Endothelial cell of hepatic sinusoid (primary cell): ENCODE data around the gene COL27A1.

Experiments used
- in situ Hi-C: cut with HindIII; loops from 2 replicates; pipeline ENCODE4 v1.10.0; 2017; ENCODE audit warnings: low sequenced_read_pairs

COL27A1 gene

GRCh38 chr9:114237247-114237646, 81.9 kb downstream of the COL27A1 start:
- in situ Hi-C loops = loop anchor here (10.0 kb wide), 1 partner anchor 82 kb away; the partner anchor contains the start of gene COL27A1

GRCh38 chr9:114237781-114238180, 82.4 kb downstream of the COL27A1 start:
- in situ Hi-C loops = loop anchor here (10.0 kb wide), 1 partner anchor 83 kb away; the partner anchor contains the start of gene COL27A1

DNA sequence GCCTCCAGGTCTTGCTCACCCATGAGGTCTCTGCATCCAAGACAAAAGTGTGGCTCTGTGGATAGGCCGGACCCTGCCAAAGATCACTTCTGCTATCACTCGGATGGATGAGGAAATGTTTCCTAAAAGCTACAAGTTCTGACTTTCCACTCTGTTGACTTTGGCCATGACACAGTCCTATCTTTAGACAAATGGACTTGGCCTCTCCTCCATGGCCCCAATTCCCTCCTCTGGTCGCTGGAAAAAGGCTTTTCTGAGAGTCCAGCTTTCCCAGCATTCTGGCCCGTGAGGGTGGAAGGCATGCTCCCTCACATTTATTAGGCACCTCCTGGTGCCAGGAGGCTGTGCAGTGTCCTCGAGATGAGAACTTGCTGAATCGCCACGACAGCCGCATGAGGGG, 83.1 kb downstream of the COL27A1 start:
- in situ Hi-C loops = loop anchor here (10.0 kb wide), 1 partner anchor 84 kb away; the partner anchor contains the start of gene COL27A1

GRCh38 chr9:114238891-114239875, 83.8 kb downstream of the COL27A1 start:
- in situ Hi-C loops = loop anchor here (10.0 kb wide), 1 partner anchor 84 kb away; the partner anchor contains the start of gene COL27A1

GRCh38 chr9:114240216-114240615, 84.9 kb downstream of the COL27A1 start:
- in situ Hi-C loops = no loop called here

- in situ Hi-C loops = no loop called here
Observed at GRCh38 chr9:114240647-114241558, 85.6 kb downstream of the COL27A1 start.

- in situ Hi-C loops = no loop called here
Observed at GRCh38 chr9:114242837-114243236, 87.5 kb downstream of the COL27A1 start.

- in situ Hi-C loops = no loop called here
Observed at GRCh38 chr9:114243240-114243639, 87.9 kb downstream of the COL27A1 start.

DNA sequence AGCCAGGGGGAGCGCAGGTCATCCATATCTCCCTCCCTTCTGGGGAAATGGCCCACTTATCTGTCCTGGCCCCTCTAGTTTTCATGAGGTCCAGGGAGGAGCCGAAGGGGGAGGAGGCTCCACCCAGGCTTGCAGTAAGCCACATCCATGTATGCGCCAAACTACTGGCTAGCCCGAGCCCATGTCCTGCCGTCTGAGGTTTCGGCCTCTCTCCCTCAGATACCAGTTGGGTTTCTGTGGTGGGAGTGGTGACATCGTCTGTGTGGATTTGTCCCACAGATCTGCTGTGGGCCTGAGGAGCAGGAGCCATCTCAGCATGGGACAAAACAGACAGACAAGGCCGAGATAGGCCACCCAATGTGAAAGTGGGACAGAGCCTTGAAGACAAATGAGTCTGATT, 89.2 kb downstream of the COL27A1 start:
- in situ Hi-C loops = no loop called here

GRCh38 chr9:114246558-114246957, 91.2 kb downstream of the COL27A1 start:
- in situ Hi-C loops = no loop called here

DNA sequence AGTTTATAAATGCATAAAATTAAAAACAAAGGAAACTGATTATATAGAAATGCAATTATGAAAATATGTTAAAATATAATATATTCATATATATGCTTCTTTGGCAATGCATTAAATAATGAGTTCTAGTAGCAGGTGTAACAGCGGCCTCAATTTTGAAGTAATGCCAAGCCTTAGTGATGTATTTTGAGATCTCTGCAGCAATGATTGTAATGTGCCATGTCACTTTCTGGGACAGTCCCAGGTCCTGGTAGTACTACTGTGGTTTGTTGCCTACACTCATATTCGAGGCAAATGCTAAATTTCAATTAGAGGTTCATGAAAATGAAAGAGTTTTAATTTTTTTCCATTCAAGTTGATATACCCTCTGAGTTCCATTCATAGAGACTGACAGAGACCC, 91.7 kb downstream of the COL27A1 start:
- in situ Hi-C loops = no loop called here

GRCh38 chr9:114247491-114247890, 92.2 kb downstream of the COL27A1 start:
- in situ Hi-C loops = no loop called here

DNA sequence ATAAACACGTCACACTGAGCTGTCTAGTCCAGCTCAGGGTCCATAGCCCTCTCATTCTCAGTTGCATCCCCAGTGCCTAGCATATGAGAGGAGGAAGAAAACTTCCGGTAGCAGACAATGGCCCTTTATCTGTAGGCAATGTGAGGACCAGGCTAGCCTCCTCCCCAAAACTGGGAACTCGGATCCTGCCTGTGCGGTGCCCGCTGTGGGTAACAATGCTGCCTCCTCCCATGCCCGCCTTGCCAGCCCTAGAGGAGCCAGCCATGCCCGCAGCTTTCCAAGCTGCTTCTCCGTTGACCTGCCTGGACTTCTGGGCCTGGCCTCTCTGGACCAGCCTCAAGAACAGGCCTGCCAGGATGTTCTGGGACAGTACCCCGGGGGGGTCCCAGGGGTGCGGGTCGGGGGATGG, 93.0 kb downstream of the COL27A1 start:
- in situ Hi-C loops = no loop called here

- in situ Hi-C loops = loop anchor here (5.0 kb wide), 1 partner anchor 47 kb away; no protein-coding TSS in a partner anchor
Observed at GRCh38 chr9:114249424-114250234, 94.3 kb downstream of the COL27A1 start.

DNA sequence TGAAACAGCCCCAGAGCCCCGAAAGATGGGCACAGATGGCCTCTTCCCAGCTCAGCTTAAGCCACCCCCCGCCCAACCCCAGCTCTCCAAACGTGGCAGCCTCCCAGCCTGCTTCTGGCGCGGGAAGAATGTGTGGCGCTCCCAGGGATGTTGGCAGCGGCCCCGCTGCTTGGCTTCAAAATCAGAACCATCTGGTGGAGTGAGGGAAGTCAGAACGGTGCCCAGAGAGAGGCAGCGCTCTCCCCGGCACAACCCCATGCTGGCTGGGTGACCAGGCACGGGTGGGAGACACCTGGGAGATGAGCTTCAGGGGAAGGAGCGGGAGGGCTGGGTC, 94.9 kb downstream of the COL27A1 start:
- in situ Hi-C loops = loop anchor here (5.0 kb wide), 1 partner anchor 48 kb away; no protein-coding TSS in a partner anchor

DNA sequence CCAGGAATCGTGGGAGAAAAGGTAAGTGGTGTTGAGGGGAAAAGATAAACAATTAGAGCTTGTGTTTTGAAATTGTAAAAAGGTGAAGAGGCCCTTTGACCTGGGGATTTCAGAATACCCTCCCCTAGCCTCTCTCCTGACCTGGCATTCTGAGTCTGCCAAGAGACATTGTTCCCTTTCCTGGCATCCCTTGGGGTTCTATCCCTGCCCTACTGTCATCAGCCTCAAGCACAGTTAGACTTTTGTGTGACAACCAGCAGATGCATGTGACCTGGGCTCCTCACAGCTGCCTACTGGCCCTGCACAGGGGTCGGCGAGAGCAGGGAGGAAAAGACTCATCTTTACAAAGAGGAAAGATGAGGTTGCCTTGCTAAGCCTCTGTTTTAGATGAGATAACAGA, 95.3 kb downstream of the COL27A1 start:
- in situ Hi-C loops = loop anchor here (5.0 kb wide), 1 partner anchor 48 kb away; no protein-coding TSS in a partner anchor

DNA sequence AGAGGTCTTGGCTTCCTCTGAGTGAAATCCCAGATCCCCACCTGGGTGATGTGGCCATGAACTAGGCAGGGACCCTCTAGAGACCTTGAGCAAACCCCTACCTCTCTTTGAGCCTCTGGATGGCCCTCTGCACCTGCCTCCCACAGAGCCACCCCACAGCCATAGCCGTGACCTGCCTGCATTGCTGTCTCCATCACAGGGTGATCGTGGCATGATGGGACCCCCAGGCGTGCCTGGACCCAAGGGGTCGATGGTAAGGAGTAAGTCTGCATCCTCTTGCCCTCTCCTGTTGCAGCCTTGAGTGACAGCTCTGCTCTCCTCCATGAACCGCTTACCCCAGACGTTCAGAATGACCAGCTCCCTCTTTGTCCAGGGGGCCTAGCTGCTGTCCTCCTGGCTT, 97.1 kb downstream of the COL27A1 start:
- in situ Hi-C loops = loop anchor here (5.0 kb wide), 1 partner anchor 50 kb away; no protein-coding TSS in a partner anchor

GRCh38 chr9:114256827-114257328, 101.5 kb downstream of the COL27A1 start:
- in situ Hi-C loops = no loop called here

- in situ Hi-C loops = no loop called here
Observed at GRCh38 chr9:114258218-114258617, 102.9 kb downstream of the COL27A1 start.
